HEK293 (cell line): ENCODE data around the gene KLF13.

ENCODE experiments used
- EGR2 ChIP-seq: fragments of 450-650 bp; formaldehyde crosslinking; IDR thresholded peaks from 2 replicates; pipeline ENCODE4 v1.5.1; 2016; ENCODE audit warnings: low read depth, missing biosample characterization, missing genetic modification characterization
- MZF1 ChIP-seq: fragments of 450-650 bp; formaldehyde crosslinking; IDR thresholded peaks from 2 replicates; pipeline ENCODE4 v1.5.1; 2017; ENCODE audit warnings: missing biosample characterization, missing genetic modification characterization, borderline replicate concordance
- ZNF521 ChIP-seq: fragments of 450-650 bp; formaldehyde crosslinking; IDR thresholded peaks from 2 replicates; pipeline ENCODE4 v1.5.1; 2017; ENCODE audit warnings: missing biosample characterization, mild to moderate bottlenecking, missing genetic modification characterization
- TF ChIP-seq, protein P1 (sequence below): sonication (generic); formaldehyde crosslinking; IDR thresholded peaks from 2 replicates; pipeline ENCODE4 v1.8.1; 2022; ENCODE audit warnings: mild to moderate bottlenecking, moderate library complexity, missing genetic modification reagents

DNA sequence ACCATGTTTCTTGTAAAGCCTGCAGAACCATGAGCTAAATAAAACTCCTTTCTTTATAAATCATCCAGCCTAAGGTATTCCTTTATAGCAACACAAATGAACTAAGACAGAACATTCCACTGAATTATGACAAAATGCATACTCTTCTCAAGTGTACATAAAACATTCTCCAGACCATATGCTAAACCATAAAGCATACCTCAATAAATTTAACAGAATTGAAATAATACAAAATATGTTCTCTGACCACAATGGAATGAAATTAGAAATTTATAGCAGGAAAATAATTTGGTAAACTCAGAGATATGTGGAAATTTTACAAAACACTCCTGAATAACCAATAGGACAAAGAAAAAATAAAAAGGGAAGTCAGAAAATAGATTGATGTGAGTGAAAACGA lies 88.6 kb downstream of the KLF13 start:
- TF ChIP-seq EGR2 (tag by site-specific recombination), result no peak
- TF ChIP-seq MZF1 (tag by site-specific recombination), result no peak
- TF ChIP-seq ZNF521, result no peak
- TF ChIP-seq, protein P1, sequence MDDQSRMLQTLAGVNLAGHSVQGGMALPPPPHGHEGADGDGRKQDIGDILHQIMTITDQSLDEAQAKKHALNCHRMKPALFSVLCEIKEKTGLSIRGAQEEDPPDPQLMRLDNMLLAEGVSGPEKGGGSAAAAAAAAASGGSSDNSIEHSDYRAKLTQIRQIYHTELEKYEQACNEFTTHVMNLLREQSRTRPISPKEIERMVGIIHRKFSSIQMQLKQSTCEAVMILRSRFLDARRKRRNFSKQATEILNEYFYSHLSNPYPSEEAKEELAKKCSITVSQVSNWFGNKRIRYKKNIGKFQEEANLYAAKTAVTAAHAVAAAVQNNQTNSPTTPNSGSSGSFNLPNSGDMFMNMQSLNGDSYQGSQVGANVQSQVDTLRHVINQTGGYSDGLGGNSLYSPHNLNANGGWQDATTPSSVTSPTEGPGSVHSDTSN, result no peak
